ENCODE data around the gene ADAM17. TPM values are rescaled to one million over a fixed set of nuclear protein-coding genes. Genes with fewer than 3 reads are reported as not detected.
"Not testable (repeated sequence)": the region's sequence is repeated elsewhere in the genome, so short reads cannot be mapped to it uniquely, and the experiment has no call there.

The ADAM17 gene
- polyA plus RNA-seq, 2 of the 4 experiments (the other 2 are of a cell fraction): 33.1 to 38.1 TPM

- ATAC-seq: no peak
- Histone ChIP-seq H3K4me1 (peaks cover 27% of the 10 kb centered on the region), H3K4me3 (no peak overlapping the region), H3K9me3 (peaks cover 25% of the 10 kb centered on the region), H3K27ac (no peak overlapping the region), H3K4me2 (no peak overlapping the region)
- POLR2A ChIA-PET: interaction anchor here (1.2 kb wide), 1 partner anchor 31 kb away, joined by 3 read pairs; the partner anchor contains the start of gene YWHAQ
- no peak for DNase-seq (ENCODE audit: low read depth in 1 of 2, low spot score in 1 of 2)
- CTCF ChIA-PET: interaction anchor here (1.0 to 2.0 kb wide), 4 partner anchors 12 to 170 kb away, joined by 3 to 5 read pairs (median 5); partner anchors contain the start of gene YWHAQ
- WGBS (ENCODE audit: missing lambda C conversion rate): 94% methylated on average over 1 of the region's 1 CpG
- no peak for TF ChIP-seq CHD4 (IDR thresholded peaks at IDR 0.05; ENCODE audit: borderline replicate concordance)
- TF ChIP-seq, protein P1, sequence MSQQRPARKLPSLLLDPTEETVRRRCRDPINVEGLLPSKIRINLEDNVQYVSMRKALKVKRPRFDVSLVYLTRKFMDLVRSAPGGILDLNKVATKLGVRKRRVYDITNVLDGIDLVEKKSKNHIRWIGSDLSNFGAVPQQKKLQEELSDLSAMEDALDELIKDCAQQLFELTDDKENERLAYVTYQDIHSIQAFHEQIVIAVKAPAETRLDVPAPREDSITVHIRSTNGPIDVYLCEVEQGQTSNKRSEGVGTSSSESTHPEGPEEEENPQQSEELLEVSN (IDR thresholded peaks at IDR 0.05; ENCODE audit: borderline replicate concordance, low read depth): no peak
- TF ChIP-seq MYC (IDR thresholded peaks at IDR 0.05; ENCODE audit: borderline replicate concordance, low read length): no peak
- no peak for FAIRE-seq
Observed at GRCh38 chr2:9599430-9599829, 43.8 kb upstream of the ADAM17 start.

GRCh38 chr2:9596621-9597311 is 41.1 kb upstream of the ADAM17 start:
- Histone ChIP-seq H3K4me1 (peaks cover 47% of the 10 kb centered on the region), H3K4me2 (peak overlapping the region; percentile 43; the same call in 2 of the 3 replicates), H3K4me3 (no peak overlapping the region), H3K27ac (peak overlapping the region in 1 of 2 experiments; percentile 19; a peak in 1 of 6 replicates), H3K9me3 (peaks cover 25% of the 10 kb centered on the region)
- 90% methylated on average over 10 of the region's 10 CpGs for WGBS (ENCODE audit: missing lambda C conversion rate)
- FAIRE-seq (no peak), ATAC-seq (no peak), DNase-seq (ENCODE audit: low read depth in 1 of 2, low spot score in 1 of 2) (no peak)
- ChIA-PET POLR2A (interaction anchor here (0.6 kb wide), 1 partner anchor 25 kb away, joined by 3 read pairs; no protein-coding TSS in a partner anchor), CTCF (interaction anchor here (1.2 to 1.4 kb wide), 3 partner anchors 8 to 174 kb away, joined by 3 to 6 read pairs (median 5); no protein-coding TSS in a partner anchor)
- TF ChIP-seq, protein P2, sequence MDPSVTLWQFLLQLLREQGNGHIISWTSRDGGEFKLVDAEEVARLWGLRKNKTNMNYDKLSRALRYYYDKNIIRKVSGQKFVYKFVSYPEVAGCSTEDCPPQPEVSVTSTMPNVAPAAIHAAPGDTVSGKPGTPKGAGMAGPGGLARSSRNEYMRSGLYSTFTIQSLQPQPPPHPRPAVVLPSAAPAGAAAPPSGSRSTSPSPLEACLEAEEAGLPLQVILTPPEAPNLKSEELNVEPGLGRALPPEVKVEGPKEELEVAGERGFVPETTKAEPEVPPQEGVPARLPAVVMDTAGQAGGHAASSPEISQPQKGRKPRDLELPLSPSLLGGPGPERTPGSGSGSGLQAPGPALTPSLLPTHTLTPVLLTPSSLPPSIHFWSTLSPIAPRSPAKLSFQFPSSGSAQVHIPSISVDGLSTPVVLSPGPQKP (IDR thresholded peaks at IDR 0.05; ENCODE audit: low read depth, low read length): no peak
- TF ChIP-seq EHF (CRISPR knock-in tag; IDR thresholded peaks at IDR 0.05) (no peak), KDM5A (IDR thresholded peaks at IDR 0.05) (no peak), ZC3H11A (IDR thresholded peaks at IDR 0.05) (no peak), FOXS1 (CRISPR knock-in tag; IDR thresholded peaks at IDR 0.05) (no peak), CHD2 (IDR thresholded peaks at IDR 0.05; ENCODE audit: low read length, partially characterized antibody) (no peak), BHLHE40 (IDR thresholded peaks at IDR 0.05; ENCODE audit: low read depth, low read length) (no peak), HEYL (CRISPR knock-in tag; IDR thresholded peaks at IDR 0.05) (no peak)

DNA sequence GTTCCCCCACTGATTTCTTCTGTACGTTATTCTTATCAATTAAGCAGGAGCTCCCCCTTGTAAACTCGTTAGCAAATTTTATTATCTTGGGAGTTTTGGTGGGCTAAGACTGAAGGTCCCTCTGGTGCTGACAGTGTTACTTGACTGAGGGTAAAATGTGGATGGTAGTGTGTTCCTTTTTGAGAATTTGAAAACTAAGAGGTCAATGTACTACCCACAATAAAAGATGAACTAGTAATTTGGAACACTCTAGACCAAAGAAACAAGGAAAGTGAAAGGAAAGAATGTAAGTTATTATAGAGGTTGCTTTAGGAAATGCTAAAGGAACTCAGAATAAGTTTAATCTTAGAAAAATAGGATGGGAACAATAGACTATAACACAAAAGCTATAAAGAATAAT is 40.1 kb upstream of the ADAM17 start:
- ATAC-seq (no peak), DNase-seq (ENCODE audit: low read depth in 1 of 2, low spot score in 1 of 2) (no peak), FAIRE-seq (no peak)
- H3K4me3 ChIP-seq: no peak overlapping the region
- TF ChIP-seq NPAS2 (CRISPR knock-in tag; IDR thresholded peaks at IDR 0.05; ENCODE audit: borderline replicate concordance): no peak
- POLR2A ChIA-PET: interaction anchor here (1.4 kb wide), 1 partner anchor 35 kb away, joined by 7 read pairs; the partner anchor contains the start of gene YWHAQ
- peaks cover 21% of the 10 kb centered on the region for H3K9me3 ChIP-seq
- peaks cover 55% of the 10 kb centered on the region for H3K4me1 ChIP-seq
- H3K4me2 ChIP-seq: peak overlapping the region; percentile 43
- CTCF ChIA-PET: interaction anchor here (1.2 to 1.4 kb wide), 3 partner anchors 14 to 175 kb away, joined by 3 to 6 read pairs (median 5); no protein-coding TSS in a partner anchor
- H3K27ac ChIP-seq: peak overlapping the region in 1 of 2 experiments; percentile 65; a peak in 3 of 6 replicates
- 62% methylated on average over 2 of the region's 2 CpGs for WGBS (ENCODE audit: missing lambda C conversion rate)

DNA sequence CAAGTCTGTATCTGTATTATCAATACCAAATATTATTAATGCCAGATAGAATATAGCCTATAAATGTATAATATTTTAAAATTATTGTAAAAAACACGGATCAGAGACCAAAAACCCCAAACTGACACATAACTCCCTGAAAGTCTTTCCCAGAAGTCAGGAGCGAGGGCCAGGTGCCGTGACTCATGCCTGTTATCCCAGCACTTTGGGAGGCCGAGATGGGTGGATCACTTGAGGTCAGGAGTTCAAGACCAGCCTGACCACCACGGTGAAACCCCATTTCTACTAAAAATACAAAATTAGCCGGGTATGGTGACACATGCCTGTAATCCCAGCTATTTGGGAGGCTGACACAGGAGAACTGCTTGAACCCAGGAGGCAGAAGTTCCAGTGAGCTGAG is 39.6 kb upstream of the ADAM17 start:
- peak overlapping the region in 1 of 2 experiments; percentile 65; a peak in 3 of 6 replicates for H3K27ac ChIP-seq
- peak overlapping the region; percentile 43 for H3K4me2 ChIP-seq
- peak in 1 of 2 experiments; percentile 49; a peak in 2 of 6 replicates for ATAC-seq
- peaks cover 55% of the 10 kb centered on the region for H3K4me1 ChIP-seq
- H3K4me3 ChIP-seq; FAIRE-seq; DNase-seq (ENCODE audit: low read depth in 1 of 2, low spot score in 1 of 2); TF ChIP-seq FOSL2 (IDR thresholded peaks at IDR 0.05): not testable (repeated sequence)
- 20% methylated on average over 6 of the region's 6 CpGs for WGBS (ENCODE audit: missing lambda C conversion rate)
- ChIA-PET CTCF (interaction anchor here (0.9 to 1.7 kb wide), 7 partner anchors 14 to 204 kb away, joined by 3 to 6 read pairs (median 3); no protein-coding TSS in a partner anchor), POLR2A (interaction anchor here (0.7 to 1.5 kb wide), 5 partner anchors 8 to 42 kb away, joined by 3 to 12 read pairs (median 3); partner anchors contain the start of genes ADAM17 and YWHAQ)
- peak; percentile 55 for TF ChIP-seq FOSL2 (CRISPR knock-in tag; IDR thresholded peaks at IDR 0.05)
- peaks cover 16% of the 10 kb centered on the region for H3K9me3 ChIP-seq
